Sigmoid colon (tissue), 7 donors: ENCODE data around the gene SERPINB5. TPM values are rescaled to one million over a fixed set of nuclear protein-coding genes. Genes with fewer than 3 reads are reported as not detected.

Experiments
- DNase-seq: peaks from one replicate; pipeline ENCODE4 v3.0.0-alpha.2; 2019
- H3K27ac ChIP-seq, 4 donors: fragments of 200-600 bp; sonication (generic); one replicate each; pipeline ENCODE4 v1.5.1; 2016 to 2019; ENCODE audit warnings: mild to moderate bottlenecking in 1 of 4
- H3K27me3 ChIP-seq, 3 donors: fragments of 200-600 bp; sonication (generic); one replicate each; pipeline ENCODE4 v1.5.1; 2019; ENCODE audit warnings: mild to moderate bottlenecking in 1 of 3
- H3K36me3 ChIP-seq, 4 donors: fragments of 200-600 bp; sonication (generic); one replicate each; pipeline ENCODE4 v1.5.1; 2016 to 2019
- H3K4me1 ChIP-seq, 4 donors: fragments of 200-600 bp; sonication (generic); one replicate each; pipeline ENCODE4 v1.5.1; 2017 to 2019
- H3K4me3 ChIP-seq, 4 donors: fragments of 200-600 bp; sonication (generic); one replicate each; pipeline ENCODE4 v1.5.1; 2017 to 2019; ENCODE audit warnings: mild to moderate bottlenecking in 2 of 4, moderate library complexity in 1 of 4
- H3K9me3 ChIP-seq, 4 donors: fragments of 200-600 bp in 3 of 4; sonication (generic) in 3 of 4; one replicate each; pipeline versions ENCODE4 v1.5.1 to v1.6.1; 2013 to 2019
- EP300 ChIP-seq, 4 donors: sonication (generic); formaldehyde crosslinking; IDR thresholded peaks; one replicate each; pipeline ENCODE4 v1.6.1; 2017; ENCODE audit warnings: antibody characterized with exemption in 4 of 4
- POLR2A ChIP-seq, 2 donors: fragments of 450-650 bp; IDR thresholded peaks; one replicate each; pipeline ENCODE4 v1.6.1; 2016; ENCODE audit warnings: antibody characterized with exemption in 2 of 2, mild to moderate bottlenecking in 2 of 2, moderate library complexity in 2 of 2
- POLR2AphosphoS5 ChIP-seq, 4 donors: sonication (generic); formaldehyde crosslinking; IDR thresholded peaks; one replicate each; pipeline ENCODE4 v1.6.1; 2017; ENCODE audit warnings: antibody characterized with exemption in 4 of 4
- WGBS, 2 donors: extraction: QIAGEN DNeasy Blood & Tissue Kit; methylation state at CpG; one replicate each; pipeline ENCODE4 v1.1.7; 2013; 5-methylcytosine and 5-hydroxymethylcytosine counted together
- intact Hi-C: fragments of 100-400 bp; cut with DNase I; formaldehyde crosslinking; loops from one replicate; pipeline ENCODE4 v1.15.1; 2023
- polyA plus RNA-seq, 3 donors: library from polyadenylated mRNA; stranded (reverse); fragments of 200-250 nt; gene quantifications; one replicate each; pipeline ENCODE4 v1.2.3, GENCODE V29; 2013
- total RNA-seq, 4 donors: library from RNA; depleted of rRNA; stranded (reverse); fragments of >200 nt; gene quantifications; one replicate each; pipeline ENCODE4 v1.1.0, GENCODE V29; 2016
- TF ChIP-seq, protein P1 (sequence below), 4 experiments: fragments of 450-650 bp in 3 of 4; fragments of 200-600 bp in 1 of 4; IDR thresholded peaks; one replicate each; pipeline ENCODE4 v1.5.1; 2016 to 2019; ENCODE audit warnings: antibody characterized with exemption in 4 of 4, mild to moderate bottlenecking in 3 of 4, moderate library complexity in 2 of 4
- donor health status: healthy with polysubstance abuse.
- donor health status: Bipolar disorder and iron deficiency.
- donor health status: healthy.

Gene SERPINB5
- total and polyA plus RNA-seq, 7 donors: 1.2 to 2.9 (median 1.6) TPM; not detected in 4

GRCh38 chr18:63539904-63540510, 63.2 kb downstream of the SERPINB5 start:
- H3K4me3 ChIP-seq: no peak overlapping the region
- no peak overlapping the region for H3K27ac ChIP-seq
- intact Hi-C loops: no loop called here
- DNase-seq: no peak
- WGBS, 2 donors: 64 to 72% methylated on average over 3 of the region's 3 CpGs
- H3K27me3 ChIP-seq: no peaks in the 10 kb centered on the region
- H3K9me3 ChIP-seq: no peaks in the 10 kb centered on the region
- H3K36me3 ChIP-seq: no peaks in the 10 kb centered on the region
- no peaks in the 10 kb centered on the region for H3K4me1 ChIP-seq
- TF ChIP-seq, protein P1, sequence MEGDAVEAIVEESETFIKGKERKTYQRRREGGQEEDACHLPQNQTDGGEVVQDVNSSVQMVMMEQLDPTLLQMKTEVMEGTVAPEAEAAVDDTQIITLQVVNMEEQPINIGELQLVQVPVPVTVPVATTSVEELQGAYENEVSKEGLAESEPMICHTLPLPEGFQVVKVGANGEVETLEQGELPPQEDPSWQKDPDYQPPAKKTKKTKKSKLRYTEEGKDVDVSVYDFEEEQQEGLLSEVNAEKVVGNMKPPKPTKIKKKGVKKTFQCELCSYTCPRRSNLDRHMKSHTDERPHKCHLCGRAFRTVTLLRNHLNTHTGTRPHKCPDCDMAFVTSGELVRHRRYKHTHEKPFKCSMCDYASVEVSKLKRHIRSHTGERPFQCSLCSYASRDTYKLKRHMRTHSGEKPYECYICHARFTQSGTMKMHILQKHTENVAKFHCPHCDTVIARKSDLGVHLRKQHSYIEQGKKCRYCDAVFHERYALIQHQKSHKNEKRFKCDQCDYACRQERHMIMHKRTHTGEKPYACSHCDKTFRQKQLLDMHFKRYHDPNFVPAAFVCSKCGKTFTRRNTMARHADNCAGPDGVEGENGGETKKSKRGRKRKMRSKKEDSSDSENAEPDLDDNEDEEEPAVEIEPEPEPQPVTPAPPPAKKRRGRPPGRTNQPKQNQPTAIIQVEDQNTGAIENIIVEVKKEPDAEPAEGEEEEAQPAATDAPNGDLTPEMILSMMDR (IDR thresholded peaks at IDR 0.05): no peak
- no peak for TF ChIP-seq POLR2AphosphoS5 (IDR thresholded peaks at IDR 0.05)
- TF ChIP-seq EP300 (IDR thresholded peaks at IDR 0.05): no peak
- no peak for TF ChIP-seq POLR2A (IDR thresholded peaks at IDR 0.05)

DNA sequence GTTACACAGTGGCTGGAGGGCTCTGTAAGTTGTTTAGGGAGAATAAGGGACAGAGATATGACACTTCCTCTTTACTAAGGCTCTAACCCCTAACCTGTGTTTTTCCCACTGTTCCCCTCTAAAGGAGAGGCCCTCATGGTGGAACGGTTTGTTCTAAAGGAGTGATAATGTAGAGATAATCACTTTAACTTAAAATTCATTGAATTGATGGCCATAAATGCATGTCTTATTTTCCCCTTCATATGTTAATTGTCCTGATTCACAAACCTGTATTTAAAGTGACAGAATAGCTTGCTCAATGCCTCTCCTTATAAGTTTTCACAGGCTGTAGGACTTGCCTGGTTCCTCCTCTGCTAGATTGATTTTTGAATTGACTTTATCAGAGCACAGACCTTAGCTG, 65.3 kb downstream of the SERPINB5 start, which contains the start of gene SERPINB12:
Gene SERPINB12, plus strand, starts transcription at position 301 of the 400 bp plus-strand sequence. CDS start 13,791 bp downstream, outside the sequence.
- Histone ChIP-seq H3K4me1 (no peaks in the 10 kb centered on the region), H3K9me3 (no peaks in the 10 kb centered on the region), H3K36me3 (no peaks in the 10 kb centered on the region), H3K27me3 (no peaks in the 10 kb centered on the region), H3K27ac (no peak within 1 kb of the TSS), H3K4me3 (no peak within 1 kb of the TSS)
- TF ChIP-seq EP300 (IDR thresholded peaks at IDR 0.05) (no peak), POLR2A (IDR thresholded peaks at IDR 0.05) (no peak), POLR2AphosphoS5 (IDR thresholded peaks at IDR 0.05) (no peak)
- TF ChIP-seq, protein P1 (IDR thresholded peaks at IDR 0.05): no peak
- DNase-seq: no peak
- intact Hi-C loops: no loop called here
- WGBS, 2 donors: 68 to 70% methylated on average over 1 of the region's 1 CpG

- 81 to 88% methylated on average over 2 of the region's 2 CpGs for WGBS, 2 donors
- TF ChIP-seq POLR2A (IDR thresholded peaks at IDR 0.05) (no peak), POLR2AphosphoS5 (IDR thresholded peaks at IDR 0.05) (no peak), EP300 (IDR thresholded peaks at IDR 0.05) (no peak)
- TF ChIP-seq, protein P1 (IDR thresholded peaks at IDR 0.05): no peak
- no peak for DNase-seq
- intact Hi-C loops: no loop called here
- no peaks in the 10 kb centered on the region for H3K4me1 ChIP-seq
- H3K4me3 ChIP-seq: no peak overlapping the region
- H3K27me3 ChIP-seq: no peaks in the 10 kb centered on the region
- no peak overlapping the region for H3K27ac ChIP-seq
- H3K36me3 ChIP-seq: no peaks in the 10 kb centered on the region
- H3K9me3 ChIP-seq: no peaks in the 10 kb centered on the region
Observed at GRCh38 chr18:63544017-63544416, 67.3 kb downstream of the SERPINB5 start.

GRCh38 chr18:63545000-63545399, 68.2 kb downstream of the SERPINB5 start:
- Histone ChIP-seq H3K4me3 (no peak overlapping the region), H3K36me3 (no peaks in the 10 kb centered on the region), H3K27ac (no peak overlapping the region), H3K9me3 (no peaks in the 10 kb centered on the region), H3K4me1 (no peaks in the 10 kb centered on the region), H3K27me3 (no peaks in the 10 kb centered on the region)
- WGBS, 2 donors: 75 to 76% methylated on average over 3 of the region's 3 CpGs
- intact Hi-C loops: no loop called here
- TF ChIP-seq EP300 (IDR thresholded peaks at IDR 0.05): no peak
- no peak for TF ChIP-seq POLR2AphosphoS5 (IDR thresholded peaks at IDR 0.05)
- no peak for TF ChIP-seq POLR2A (IDR thresholded peaks at IDR 0.05)
- TF ChIP-seq, protein P1 (IDR thresholded peaks at IDR 0.05): no peak
- no peak for DNase-seq

DNA sequence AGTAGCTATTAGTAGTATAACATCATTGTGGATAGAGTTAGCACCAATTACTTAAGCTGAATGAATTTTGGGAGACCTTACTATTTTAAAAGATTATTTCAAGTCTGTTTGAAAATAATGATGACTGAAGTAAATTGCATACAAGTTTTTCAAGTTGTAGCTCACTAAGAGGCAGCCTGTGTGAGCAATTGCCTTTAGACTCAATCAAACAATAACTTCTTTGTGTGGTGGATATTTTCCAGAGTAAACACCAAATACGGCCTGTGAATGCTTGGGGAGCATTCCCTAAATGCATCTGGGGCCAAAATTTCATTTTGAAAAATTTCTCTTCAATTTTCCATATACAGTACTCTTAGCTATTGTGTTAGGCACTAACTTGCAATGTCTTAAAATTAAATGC, 73.3 kb downstream of the SERPINB5 start:
- peaks cover 0 to 25% (median 19%) of the 10 kb centered on the region in 4 donors for H3K4me1 ChIP-seq
- no peaks in the 10 kb centered on the region for H3K27me3 ChIP-seq
- H3K36me3 ChIP-seq: no peaks in the 10 kb centered on the region
- 13 to 52% methylated on average over 1 of the region's 1 CpG for WGBS, 2 donors
- intact Hi-C loops: no loop called here
- DNase-seq: no peak
- H3K4me3 ChIP-seq: no peak overlapping the region
- no peak for TF ChIP-seq EP300 (IDR thresholded peaks at IDR 0.05)
- TF ChIP-seq, protein P1 (IDR thresholded peaks at IDR 0.05): no peak
- no peak for TF ChIP-seq POLR2A (IDR thresholded peaks at IDR 0.05)
- TF ChIP-seq POLR2AphosphoS5 (IDR thresholded peaks at IDR 0.05): no peak
- H3K9me3 ChIP-seq: no peaks in the 10 kb centered on the region
- H3K27ac ChIP-seq: no peak overlapping the region
